Spleen (tissue), 7 donors: ENCODE data around the gene GPRIN1.

ENCODE experiments used
- POLR2A ChIP-seq, 3 donors: fragments of 450-650 bp; IDR thresholded peaks; one replicate each; pipeline ENCODE4 v1.5.1; 2017; ENCODE audit warnings: antibody characterized with exemption in 3 of 3, mild to moderate bottlenecking in 1 of 3
- TF ChIP-seq, protein P1 (sequence below), 11 experiments: fragments of 200-600 bp in 7 of 11; fragments of 450-650 bp in 4 of 11; sonication (generic) in 4 of 11; IDR thresholded peaks in 8 of 11; conservative IDR thresholded peaks in 3 of 11; 1 replicate in 7 of 11; 2 replicates in 4 of 11; pipeline versions ENCODE4 v1.4.0 to v1.8.0; 2016 to 2021; ENCODE audit warnings: antibody characterized with exemption in 11 of 11, inconsistent platforms in 4 of 11, mild to moderate bottlenecking in 1 of 11
- donor health status: DM: no; HTN: no; CAD: no; lungs with moderate emphysema.
- donor health status: DM: no; HTN: no; CAD: no.
- donor health status: DM: no; HTN: no; CAD: no.

DNA sequence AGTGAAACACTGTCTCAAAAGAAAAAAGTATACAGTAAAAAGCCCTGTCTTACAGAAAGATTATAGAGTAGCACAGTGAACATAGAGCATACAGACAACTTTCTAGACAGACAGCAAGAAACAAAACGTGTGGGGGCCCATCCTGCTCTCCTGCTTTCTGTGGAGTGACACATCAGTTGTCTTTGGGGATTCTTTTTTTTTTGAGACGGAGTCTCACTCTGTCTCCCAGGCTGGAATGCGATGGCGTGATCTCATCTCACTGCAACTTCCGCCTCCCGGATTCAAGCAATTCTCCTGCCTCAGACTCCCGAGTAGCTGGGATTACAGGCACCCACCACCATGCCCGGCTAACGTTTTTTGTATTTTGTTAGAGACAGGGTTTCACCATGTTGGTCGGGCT is 46.0 kb downstream of the GPRIN1 start:
- TF ChIP-seq, protein P1, sequence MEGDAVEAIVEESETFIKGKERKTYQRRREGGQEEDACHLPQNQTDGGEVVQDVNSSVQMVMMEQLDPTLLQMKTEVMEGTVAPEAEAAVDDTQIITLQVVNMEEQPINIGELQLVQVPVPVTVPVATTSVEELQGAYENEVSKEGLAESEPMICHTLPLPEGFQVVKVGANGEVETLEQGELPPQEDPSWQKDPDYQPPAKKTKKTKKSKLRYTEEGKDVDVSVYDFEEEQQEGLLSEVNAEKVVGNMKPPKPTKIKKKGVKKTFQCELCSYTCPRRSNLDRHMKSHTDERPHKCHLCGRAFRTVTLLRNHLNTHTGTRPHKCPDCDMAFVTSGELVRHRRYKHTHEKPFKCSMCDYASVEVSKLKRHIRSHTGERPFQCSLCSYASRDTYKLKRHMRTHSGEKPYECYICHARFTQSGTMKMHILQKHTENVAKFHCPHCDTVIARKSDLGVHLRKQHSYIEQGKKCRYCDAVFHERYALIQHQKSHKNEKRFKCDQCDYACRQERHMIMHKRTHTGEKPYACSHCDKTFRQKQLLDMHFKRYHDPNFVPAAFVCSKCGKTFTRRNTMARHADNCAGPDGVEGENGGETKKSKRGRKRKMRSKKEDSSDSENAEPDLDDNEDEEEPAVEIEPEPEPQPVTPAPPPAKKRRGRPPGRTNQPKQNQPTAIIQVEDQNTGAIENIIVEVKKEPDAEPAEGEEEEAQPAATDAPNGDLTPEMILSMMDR (IDR thresholded peaks at IDR 0.05 in 8 of 11, conservative IDR thresholded peaks at IDR 0.05 in 3 of 11): no peak
- no peak for TF ChIP-seq POLR2A (IDR thresholded peaks at IDR 0.05)
